DOHH2 (cell line): ENCODE measurements around the gene KIF25.

ENCODE experiments used
- H3F3A ChIP-seq: fragments of 200-600 bp; sonication (generic), shearing (Covaris generic); 2 replicates; pipeline ENCODE4 v1.6.0; 2016; ENCODE audit warnings: antibody characterized with exemption, mild to moderate bottlenecking; ENCODE audit not compliant: control insufficient read depth, insufficient read depth
- H3K27ac ChIP-seq: fragments of 200-600 bp; sonication (generic); 2 replicates; pipeline ENCODE4 v1.5.1; 2014; ENCODE audit warnings: low read depth, mild to moderate bottlenecking, low read length, moderate library complexity
- H3K27me3 ChIP-seq: fragments of 200-600 bp; sonication (generic); 2 replicates; pipeline ENCODE4 v1.6.1; 2014; ENCODE audit warnings: mild to moderate bottlenecking, low read length, mixed read lengths; ENCODE audit not compliant: control insufficient read depth
- H3K36me3 ChIP-seq: fragments of 200-600 bp; sonication (generic); 2 replicates; pipeline ENCODE4 v1.6.1; 2014; ENCODE audit warnings: mild to moderate bottlenecking, low read length, moderate library complexity, mixed read lengths; ENCODE audit not compliant: control insufficient read depth
- H3K4me1 ChIP-seq: fragments of 200-600 bp; sonication (generic); 2 replicates; pipeline ENCODE4 v1.6.1; 2014; ENCODE audit warnings: mild to moderate bottlenecking, low read length, mixed read lengths; ENCODE audit not compliant: control insufficient read depth
- H3K4me2 ChIP-seq: fragments of 200-600 bp; sonication (generic); 2 replicates; pipeline ENCODE4 v1.6.0; 2014; ENCODE audit warnings: mild to moderate bottlenecking, low read length, moderate library complexity
- H3K4me3 ChIP-seq: fragments of 200-600 bp; sonication (generic); 2 replicates; pipeline ENCODE4 v1.5.1; 2014; ENCODE audit warnings: mild to moderate bottlenecking, low read length, mixed read lengths
- H3K79me2 ChIP-seq: fragments of 200-600 bp; sonication (generic); 2 replicates; pipeline ENCODE4 v1.6.1; 2014; ENCODE audit warnings: mild to moderate bottlenecking, low read length, mixed read lengths; ENCODE audit not compliant: control insufficient read depth
- H3K9me2 ChIP-seq: fragments of 200-600 bp; sonication (generic); replicated peaks from 2 replicates; pipeline ENCODE4 v1.6.1; 2014; ENCODE audit warnings: mild to moderate bottlenecking, low read length, mixed read lengths; ENCODE audit not compliant: control insufficient read depth
- H3K9me3 ChIP-seq: fragments of 200-600 bp; sonication (generic); 2 replicates; pipeline ENCODE4 v1.6.1; 2014; ENCODE audit warnings: antibody characterized with exemption, low read length, mixed read lengths; ENCODE audit not compliant: control insufficient read depth, insufficient read depth
- H4K20me1 ChIP-seq: fragments of 200-600 bp; sonication (generic); 2 replicates; pipeline ENCODE4 v1.6.0; 2014; ENCODE audit warnings: low read depth, mild to moderate bottlenecking, antibody characterized with exemption, low read length, moderate library complexity; ENCODE audit not compliant: control insufficient read depth, insufficient read depth
- CTCF ChIP-seq: fragments of 200-600 bp; sonication (generic); IDR thresholded peaks from one replicate; pipeline ENCODE4 v1.5.1; 2014; ENCODE audit warnings: antibody characterized with exemption, mild to moderate bottlenecking, low read depth, low read length; ENCODE audit not compliant: poor library complexity, severe bottlenecking
- EZH2phosphoT487 ChIP-seq: fragments of 200-600 bp; sonication (generic); IDR thresholded peaks from 2 replicates; pipeline ENCODE4 v1.6.1; 2017; ENCODE audit warnings: borderline replicate concordance, mild to moderate bottlenecking, antibody characterized with exemption, low read length, moderate library complexity, mixed read lengths

Gene KIF25

GRCh38 chr6:168035661-168036545, 38.4 kb downstream of the KIF25 start:
- Histone ChIP-seq H3K9me3 (peaks cover 16% of the 10 kb centered on the region; the same call in 1 of the 2 replicates), H3K27ac (no peak overlapping the region), H3K4me1 (no peaks in the 10 kb centered on the region), H3F3A (no peaks in the 10 kb centered on the region), H3K4me3 (no peak overlapping the region), H3K79me2 (no peaks in the 10 kb centered on the region), H4K20me1 (no peaks in the 10 kb centered on the region), H3K9me2 (no peaks in the 10 kb centered on the region), H3K4me2 (no peak overlapping the region), H3K27me3 (no peaks in the 10 kb centered on the region), H3K36me3 (no peaks in the 10 kb centered on the region)
- TF ChIP-seq EZH2phosphoT487: no peak

GRCh38 chr6:168037242-168037641, 39.8 kb downstream of the KIF25 start:
- Histone ChIP-seq H4K20me1 (no peaks in the 10 kb centered on the region), H3F3A (no peaks in the 10 kb centered on the region), H3K4me2 (no peak overlapping the region), H3K9me3 (peaks cover 16% of the 10 kb centered on the region; the same call in 1 of the 2 replicates), H3K79me2 (no peaks in the 10 kb centered on the region), H3K4me1 (no peaks in the 10 kb centered on the region), H3K36me3 (no peaks in the 10 kb centered on the region), H3K4me3 (no peak overlapping the region), H3K9me2 (no peaks in the 10 kb centered on the region), H3K27me3 (no peaks in the 10 kb centered on the region), H3K27ac (no peak overlapping the region)
- TF ChIP-seq EZH2phosphoT487: no peak
- TF ChIP-seq CTCF: no peak

GRCh38 chr6:168037856-168038255, 40.4 kb downstream of the KIF25 start:
- H3K4me3 ChIP-seq: no peak overlapping the region
- no peaks in the 10 kb centered on the region for H3K27me3 ChIP-seq
- no peaks in the 10 kb centered on the region for H3K36me3 ChIP-seq
- H4K20me1 ChIP-seq: no peaks in the 10 kb centered on the region
- no peaks in the 10 kb centered on the region for H3K9me2 ChIP-seq
- H3K27ac ChIP-seq: no peak overlapping the region
- H3K9me3 ChIP-seq: peaks cover 22% of the 10 kb centered on the region; the same call in 1 of the 2 replicates
- no peaks in the 10 kb centered on the region for H3K79me2 ChIP-seq
- no peak for TF ChIP-seq CTCF
- TF ChIP-seq EZH2phosphoT487: no peak
- H3F3A ChIP-seq: no peaks in the 10 kb centered on the region
- no peaks in the 10 kb centered on the region for H3K4me1 ChIP-seq
- no peak overlapping the region for H3K4me2 ChIP-seq

- no peak overlapping the region for H3K4me2 ChIP-seq
- H3K36me3 ChIP-seq: no peaks in the 10 kb centered on the region
- TF ChIP-seq CTCF (no peak), EZH2phosphoT487 (no peak)
- H3K4me3 ChIP-seq: no peak overlapping the region
- H3K9me3 ChIP-seq: peaks cover 27% of the 10 kb centered on the region; the same call in 1 of the 2 replicates
- no peaks in the 10 kb centered on the region for H3K27me3 ChIP-seq
- H3F3A ChIP-seq: no peaks in the 10 kb centered on the region
- H3K9me2 ChIP-seq: no peaks in the 10 kb centered on the region
- no peak overlapping the region for H3K27ac ChIP-seq
- H3K79me2 ChIP-seq: no peaks in the 10 kb centered on the region
- H3K4me1 ChIP-seq: no peaks in the 10 kb centered on the region
- no peaks in the 10 kb centered on the region for H4K20me1 ChIP-seq
Observed at GRCh38 chr6:168038576-168039140, 41.2 kb downstream of the KIF25 start.
